ENCODE results near the gene PHACTR1.

DNA sequence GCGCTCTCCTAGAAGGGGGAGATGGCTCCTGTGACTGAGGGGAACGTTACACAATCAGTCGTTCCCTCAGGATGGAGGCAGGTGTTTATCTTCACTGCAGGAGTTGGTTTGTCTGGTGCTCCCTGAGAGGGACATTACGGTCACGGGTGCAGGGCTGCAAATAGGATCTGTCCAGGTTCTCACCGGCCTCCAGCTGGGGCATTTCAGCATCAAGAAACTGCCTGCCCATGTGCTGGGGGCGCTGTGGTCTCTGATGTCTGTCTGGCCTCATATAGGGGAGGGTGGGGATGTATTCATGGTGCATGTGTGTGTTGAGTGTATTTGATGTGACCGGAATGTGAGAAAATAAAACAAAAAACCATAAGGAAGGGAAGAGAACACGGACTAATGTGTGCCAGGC is 534.7 kb downstream of the PHACTR1 start:
- TF ChIP-seq, protein P1, sequence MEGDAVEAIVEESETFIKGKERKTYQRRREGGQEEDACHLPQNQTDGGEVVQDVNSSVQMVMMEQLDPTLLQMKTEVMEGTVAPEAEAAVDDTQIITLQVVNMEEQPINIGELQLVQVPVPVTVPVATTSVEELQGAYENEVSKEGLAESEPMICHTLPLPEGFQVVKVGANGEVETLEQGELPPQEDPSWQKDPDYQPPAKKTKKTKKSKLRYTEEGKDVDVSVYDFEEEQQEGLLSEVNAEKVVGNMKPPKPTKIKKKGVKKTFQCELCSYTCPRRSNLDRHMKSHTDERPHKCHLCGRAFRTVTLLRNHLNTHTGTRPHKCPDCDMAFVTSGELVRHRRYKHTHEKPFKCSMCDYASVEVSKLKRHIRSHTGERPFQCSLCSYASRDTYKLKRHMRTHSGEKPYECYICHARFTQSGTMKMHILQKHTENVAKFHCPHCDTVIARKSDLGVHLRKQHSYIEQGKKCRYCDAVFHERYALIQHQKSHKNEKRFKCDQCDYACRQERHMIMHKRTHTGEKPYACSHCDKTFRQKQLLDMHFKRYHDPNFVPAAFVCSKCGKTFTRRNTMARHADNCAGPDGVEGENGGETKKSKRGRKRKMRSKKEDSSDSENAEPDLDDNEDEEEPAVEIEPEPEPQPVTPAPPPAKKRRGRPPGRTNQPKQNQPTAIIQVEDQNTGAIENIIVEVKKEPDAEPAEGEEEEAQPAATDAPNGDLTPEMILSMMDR (conservative IDR thresholded peaks at IDR 0.05 in 1 of 2, IDR thresholded peaks at IDR 0.05 in 1 of 2; ENCODE audit: low read depth in 1 of 2, low read length in 2 of 2) = no peak
- TF ChIP-seq EZH2 (IDR thresholded peaks at IDR 0.05; ENCODE audit: low read length, missing control alignments) = no peak

Data from fibroblast of lung (primary cell).